PC-9 (cell line): ENCODE data around the gene FHIP2A. TPM values are rescaled to one million over a fixed set of nuclear protein-coding genes. Genes with fewer than 3 reads are reported as not detected.

Experiments
- BruUV-seq: library from RNA; stranded (reverse); fragments of 400-500 nt; replicated peaks from 2 replicates; lab custom pipeline; 2021; lab: Mats Ljungman, UMichigan
- CTCF ChIA-PET: fragments of 300-600 bp; sonication (Branson Sonifier 250); formaldehyde crosslinking; loops from one replicate; lab custom pipeline; 2022; ENCODE audit warnings: antibody characterized with exemption; lab: Charles Lee
- POLR2A ChIA-PET: fragments of 300-600 bp; sonication (Branson Sonifier 250); formaldehyde crosslinking; loops from one replicate; lab custom pipeline; 2022; ENCODE audit warnings: antibody characterized with exemption; ENCODE audit not compliant: unreplicated experiment; lab: Charles Lee
- DNase-seq, 2 experiments: peaks; one replicate each; pipeline versions ENCODE4 v3.0.0 to v3.0.0-alpha.2; 2015 to 2022; ENCODE audit warnings: mixed read lengths in 1 of 2
- H2AFZ ChIP-seq: fragments of 200-600 bp; sonication (generic); 2 replicates; pipeline ENCODE4 v1.8.1; 2017; ENCODE audit warnings: antibody characterized with exemption
- H3F3A ChIP-seq: fragments of 200-600 bp; sonication (generic); 2 replicates; pipeline ENCODE4 v1.8.1; 2017; ENCODE audit warnings: antibody characterized with exemption, mild to moderate bottlenecking, low read depth; ENCODE audit not compliant: insufficient read depth
- H3K27ac ChIP-seq: fragments of 200-600 bp; sonication (generic); 2 replicates; pipeline ENCODE4 v1.6.1; 2016; ENCODE audit warnings: mixed run types
- H3K27me3 ChIP-seq: fragments of 200-600 bp; sonication (generic); 2 replicates; pipeline ENCODE4 v1.6.1; 2016; ENCODE audit warnings: low read depth, mixed run types; ENCODE audit not compliant: insufficient read depth
- H3K36me3 ChIP-seq: fragments of 200-600 bp; sonication (generic); 2 replicates; pipeline ENCODE4 v1.6.1; 2016; ENCODE audit warnings: low read depth, mixed run types
- H3K4me1 ChIP-seq: fragments of 200-600 bp; sonication (generic); replicated peaks from 2 replicates; pipeline ENCODE4 v1.6.1; 2016; ENCODE audit warnings: mixed run types; ENCODE audit not compliant: insufficient read depth
- H3K4me2 ChIP-seq: fragments of 200-600 bp; sonication (generic); 2 replicates; pipeline ENCODE4 v1.6.1; 2017; ENCODE audit warnings: mixed run types
- H3K4me3 ChIP-seq: fragments of 200-600 bp; sonication (generic); 2 replicates; pipeline ENCODE4 v1.6.1; 2016; ENCODE audit warnings: mixed run types
- H3K79me2 ChIP-seq: fragments of 200-600 bp; sonication (generic); 2 replicates; pipeline ENCODE4 v1.6.1; 2017; ENCODE audit warnings: low read depth, mixed run types
- H3K9me2 ChIP-seq: fragments of 200-600 bp; sonication (generic); 2 replicates; pipeline ENCODE4 v1.8.1; 2017; ENCODE audit warnings: mild to moderate bottlenecking; ENCODE audit not compliant: insufficient read depth
- H3K9me3 ChIP-seq: fragments of 200-600 bp; sonication (generic); 2 replicates; pipeline ENCODE4 v1.8.1; 2016; ENCODE audit warnings: low read depth; ENCODE audit not compliant: insufficient read depth
- H4K20me1 ChIP-seq: fragments of 200-600 bp; sonication (generic); 2 replicates; pipeline ENCODE4 v1.8.1; 2017; ENCODE audit not compliant: insufficient read depth
- CTCF ChIP-seq: fragments of 200-600 bp; sonication (generic); conservative IDR thresholded peaks from 2 replicates; pipeline ENCODE4 v1.6.1; 2017; ENCODE audit warnings: mixed run types, antibody characterized with exemption, mild to moderate bottlenecking, moderate library complexity
- EZH2 ChIP-seq: fragments of 200-600 bp; sonication (generic); IDR thresholded peaks from 2 replicates; pipeline ENCODE4 v1.8.0; 2017; ENCODE audit warnings: antibody characterized with exemption, low read depth
- intact Hi-C: fragments of 100-400 bp; cut with micrococcal nuclease; formaldehyde crosslinking; loops from one replicate; pipeline ENCODE4 v1.10.0; 2022; ENCODE audit not compliant: unreplicated experiment
- total RNA-seq: library from RNA; stranded (reverse); gene quantifications from 2 replicates; pipeline ENCODE4 v1.2.3, GENCODE V29; 2021

Gene FHIP2A
- total RNA-seq, 1 experiment from 2014 or later = 18.3 TPM

- CTCF ChIA-PET = no interaction called here
Measured at GRCh38 chr10:114816308-114816707, 5.3 kb upstream of the FHIP2A start.

GRCh38 chr10:114819322-114819721 lies 2.3 kb upstream of the FHIP2A start:
- ChIA-PET POLR2A (no interaction called here), CTCF (no interaction called here)
- H2AFZ ChIP-seq = no peak overlapping the region
- peak overlapping the region; percentile 18; the same call in 1 of the 2 replicates for H3K4me2 ChIP-seq
- no peaks in the 10 kb centered on the region for H3K36me3 ChIP-seq
- H4K20me1 ChIP-seq = no peaks in the 10 kb centered on the region
- intact Hi-C loops = no loop called here
- H3K27me3 ChIP-seq = no peaks in the 10 kb centered on the region
- no peak overlapping the region for H3K27ac ChIP-seq
- TF ChIP-seq CTCF (no peak), EZH2 (no peak)
- H3K4me3 ChIP-seq = no peak overlapping the region
- H3K79me2 ChIP-seq = peaks cover 15% of the 10 kb centered on the region
- H3K9me2 ChIP-seq = no peaks in the 10 kb centered on the region
- peaks cover 23% of the 10 kb centered on the region for H3K4me1 ChIP-seq
- no peaks in the 10 kb centered on the region for H3K9me3 ChIP-seq
- BruUV-seq = no TSS peak
- peak in 1 of 2 experiments; percentile 61 for DNase-seq
- peaks cover 9% of the 10 kb centered on the region for H3F3A ChIP-seq

More at GRCh38 chr10:114816308-114816707, 5.3 kb upstream of the FHIP2A start:
- H3K27me3 ChIP-seq = no peaks in the 10 kb centered on the region
- no peaks in the 10 kb centered on the region for H3K9me2 ChIP-seq
- H3K4me1 ChIP-seq = peaks cover 14% of the 10 kb centered on the region
- no peak overlapping the region for H2AFZ ChIP-seq
- POLR2A ChIA-PET = interaction anchor here (0.7 kb wide), 1 partner anchor 414 kb away, joined by 10 read pairs; no protein-coding TSS in a partner anchor
- H3F3A ChIP-seq = 0 out of 2 replicates have a peak, but pooled peaks cover 3% of the 10 kb centered on the region
- no peaks in the 10 kb centered on the region for H3K9me3 ChIP-seq
- no TSS peak for BruUV-seq
- no peak overlapping the region for H3K4me3 ChIP-seq
- H3K27ac ChIP-seq = no peak overlapping the region
- H3K4me2 ChIP-seq = no peak overlapping the region
- DNase-seq = no peak
- no peaks in the 10 kb centered on the region for H4K20me1 ChIP-seq
- H3K79me2 ChIP-seq = no peaks in the 10 kb centered on the region
- no peak for TF ChIP-seq EZH2
- TF ChIP-seq CTCF = no peak
- H3K36me3 ChIP-seq = no peaks in the 10 kb centered on the region
- intact Hi-C loops = no loop called here

GRCh38 chr10:114821915-114822443 lies 399 bp downstream of the FHIP2A start:
- 0 out of 2 replicates have a peak, but pooled peaks have one; percentile 10 for TF ChIP-seq CTCF
- TF ChIP-seq EZH2 = no peak
- no peaks in the 10 kb centered on the region for H3K27me3 ChIP-seq
- no TSS peak for BruUV-seq
- peaks cover 29% of the 10 kb centered on the region for H3K4me1 ChIP-seq
- H3F3A ChIP-seq = peaks cover 9% of the 10 kb centered on the region
- CTCF ChIA-PET = interaction anchor here (0.6 to 0.7 kb wide), 3 partner anchors 36 to 188 kb away, joined by 3 to 23 read pairs (median 6); no protein-coding TSS in a partner anchor
- peak overlapping the region; percentile 60; the same call in 1 of the 2 replicates for H2AFZ ChIP-seq
- H3K9me2 ChIP-seq = no peaks in the 10 kb centered on the region
- POLR2A ChIA-PET = interaction anchor here (0.5 kb wide), 1 partner anchor 32 kb away, joined by 4 read pairs; no protein-coding TSS in a partner anchor
- no peaks in the 10 kb centered on the region for H3K9me3 ChIP-seq
- intact Hi-C loops = loop anchor here (2.0 kb wide), 1 partner anchor 37 kb away; no protein-coding TSS in a partner anchor
- DNase-seq = no peak
- H4K20me1 ChIP-seq = no peaks in the 10 kb centered on the region
- no peaks in the 10 kb centered on the region for H3K36me3 ChIP-seq
- H3K4me2 ChIP-seq = peak overlapping the region; percentile 77
- H3K79me2 ChIP-seq = peaks cover 41% of the 10 kb centered on the region
- H3K27ac ChIP-seq = peak overlapping the region; percentile 97
- peak overlapping the region; percentile 82 for H3K4me3 ChIP-seq
